ENCODE results near the gene FGF14.

Gene FGF14

DNA sequence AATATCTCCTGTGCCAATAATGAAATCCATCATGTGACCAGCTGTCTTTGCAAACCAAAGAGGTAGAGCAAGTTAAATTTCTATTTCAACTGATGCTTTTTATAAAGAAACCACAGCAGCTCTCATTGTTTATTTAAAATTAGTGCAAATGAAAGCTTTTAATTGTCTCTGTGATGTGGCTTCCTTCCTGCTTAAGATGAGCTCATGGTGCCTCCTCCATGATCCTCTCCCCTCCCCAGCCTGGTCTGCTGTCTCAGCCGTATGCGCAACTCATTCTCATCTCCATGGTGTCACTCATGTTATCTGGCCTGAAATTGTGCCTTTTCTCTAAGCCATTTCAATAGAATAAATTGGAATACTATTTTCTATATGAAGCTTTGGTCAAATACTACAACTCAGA lies 270.6 kb downstream of the FGF14 start:
- no peak overlapping the region for H2AFZ ChIP-seq (ENCODE audit: low read depth, low read length)
- TF ChIP-seq EZH2phosphoT487 (IDR thresholded peaks at IDR 0.05; ENCODE audit: low read depth): no peak
- TF ChIP-seq, protein P1, sequence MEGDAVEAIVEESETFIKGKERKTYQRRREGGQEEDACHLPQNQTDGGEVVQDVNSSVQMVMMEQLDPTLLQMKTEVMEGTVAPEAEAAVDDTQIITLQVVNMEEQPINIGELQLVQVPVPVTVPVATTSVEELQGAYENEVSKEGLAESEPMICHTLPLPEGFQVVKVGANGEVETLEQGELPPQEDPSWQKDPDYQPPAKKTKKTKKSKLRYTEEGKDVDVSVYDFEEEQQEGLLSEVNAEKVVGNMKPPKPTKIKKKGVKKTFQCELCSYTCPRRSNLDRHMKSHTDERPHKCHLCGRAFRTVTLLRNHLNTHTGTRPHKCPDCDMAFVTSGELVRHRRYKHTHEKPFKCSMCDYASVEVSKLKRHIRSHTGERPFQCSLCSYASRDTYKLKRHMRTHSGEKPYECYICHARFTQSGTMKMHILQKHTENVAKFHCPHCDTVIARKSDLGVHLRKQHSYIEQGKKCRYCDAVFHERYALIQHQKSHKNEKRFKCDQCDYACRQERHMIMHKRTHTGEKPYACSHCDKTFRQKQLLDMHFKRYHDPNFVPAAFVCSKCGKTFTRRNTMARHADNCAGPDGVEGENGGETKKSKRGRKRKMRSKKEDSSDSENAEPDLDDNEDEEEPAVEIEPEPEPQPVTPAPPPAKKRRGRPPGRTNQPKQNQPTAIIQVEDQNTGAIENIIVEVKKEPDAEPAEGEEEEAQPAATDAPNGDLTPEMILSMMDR (IDR thresholded peaks at IDR 0.05; ENCODE audit: low read depth, low read length): no peak

DNA sequence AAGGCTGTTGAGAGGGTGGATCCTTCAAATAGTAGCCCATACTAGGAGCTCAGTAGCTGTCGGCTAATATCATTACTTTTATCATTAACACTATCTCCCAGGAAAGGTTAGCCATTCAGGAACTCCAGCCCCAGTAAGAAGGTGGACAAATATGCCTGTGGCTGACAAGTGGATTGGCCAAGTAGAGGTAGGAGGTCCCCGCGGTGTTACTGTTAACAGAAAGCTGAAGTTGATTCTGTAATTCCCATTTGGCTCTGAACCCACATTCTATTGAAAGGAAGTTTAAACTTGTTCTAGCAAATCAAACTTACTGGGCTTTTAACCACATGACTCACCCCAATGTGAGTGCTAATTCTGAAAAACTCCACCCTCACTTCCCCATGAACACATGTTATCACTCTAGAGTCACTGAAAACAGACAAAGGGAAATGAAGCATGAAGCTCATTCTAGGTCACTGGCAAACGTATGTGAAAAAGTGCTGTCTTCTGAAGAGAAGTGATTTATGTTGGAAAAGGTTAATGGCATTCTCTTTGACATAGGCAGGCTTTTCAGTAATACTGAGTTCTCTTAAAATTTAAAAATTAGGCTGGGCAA lies 273.5 kb downstream of the FGF14 start:
- H2AFZ ChIP-seq (ENCODE audit: low read depth, low read length): peak overlapping the region; percentile 38
- H3K27ac ChIP-seq (ENCODE audit: low read length): no peak overlapping the region

More for the DNA sequence above, 270.6 kb downstream of the FGF14 start:
- Histone ChIP-seq H4K20me1 (ENCODE audit: insufficient read depth, low read length) (no peaks in the 10 kb centered on the region), H3K4me1 (ENCODE audit: low read length) (peaks cover 16% of the 10 kb centered on the region), H3K79me2 (ENCODE audit: low read length) (no peaks in the 10 kb centered on the region), H3K27me3 (ENCODE audit: low read depth, low read length) (peaks cover 3% of the 10 kb centered on the region; the same call in 1 of the 2 replicates), H3K9ac (ENCODE audit: low read length) (no peak overlapping the region), H3K27ac (ENCODE audit: low read length) (no peak overlapping the region), H3K4me2 (ENCODE audit: low read length) (no peak overlapping the region), H3K4me3 (ENCODE audit: low read length) (no peak overlapping the region), H3K9me3 (ENCODE audit: insufficient read depth, low read length) (no peaks in the 10 kb centered on the region), H3K36me3 (replicated peaks; ENCODE audit: low read depth, low read length) (no peaks in the 10 kb centered on the region)

DNA sequence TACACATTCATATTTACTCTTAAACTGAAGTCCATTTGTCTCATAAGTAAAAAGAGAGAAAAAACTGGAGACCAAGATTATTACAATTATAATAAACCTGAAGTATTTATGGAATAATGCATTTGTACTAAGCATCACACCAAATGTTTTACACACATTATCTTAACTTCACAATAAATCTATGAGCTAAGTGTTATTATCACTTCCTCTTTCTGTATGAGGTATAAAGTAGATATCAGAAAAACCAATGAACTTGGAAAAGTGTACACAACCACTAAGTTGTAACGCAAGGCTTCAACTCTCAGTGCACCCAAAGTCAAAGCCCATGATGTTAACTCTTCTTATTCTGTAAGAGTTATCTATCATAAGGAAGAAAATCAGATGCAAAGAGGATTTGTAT lies 274.7 kb downstream of the FGF14 start:
- Histone ChIP-seq H3K4me1 (ENCODE audit: low read length) (peaks cover 16% of the 10 kb centered on the region), H3K9me3 (ENCODE audit: insufficient read depth, low read length) (no peaks in the 10 kb centered on the region), H3K27ac (ENCODE audit: low read length) (no peak overlapping the region), H4K20me1 (ENCODE audit: insufficient read depth, low read length) (no peaks in the 10 kb centered on the region), H2AFZ (ENCODE audit: low read depth, low read length) (no peak overlapping the region), H3K36me3 (replicated peaks; ENCODE audit: low read depth, low read length) (no peaks in the 10 kb centered on the region), H3K4me2 (ENCODE audit: low read length) (no peak overlapping the region), H3K9ac (ENCODE audit: low read length) (no peak overlapping the region), H3K79me2 (ENCODE audit: low read length) (no peaks in the 10 kb centered on the region), H3K4me3 (ENCODE audit: low read length) (no peak overlapping the region), H3K27me3 (ENCODE audit: low read depth, low read length) (no peaks in the 10 kb centered on the region)
- TF ChIP-seq, protein P1 (IDR thresholded peaks at IDR 0.05; ENCODE audit: low read depth, low read length): no peak
- no peak for TF ChIP-seq EZH2phosphoT487 (IDR thresholded peaks at IDR 0.05; ENCODE audit: low read depth)

More for the DNA sequence above, 273.5 kb downstream of the FGF14 start:
- Histone ChIP-seq H3K4me2 (ENCODE audit: low read length) (peak overlapping the region; percentile 9; the same call in 1 of the 2 replicates), H3K79me2 (ENCODE audit: low read length) (no peaks in the 10 kb centered on the region), H3K9me3 (ENCODE audit: insufficient read depth, low read length) (no peaks in the 10 kb centered on the region), H4K20me1 (ENCODE audit: insufficient read depth, low read length) (no peaks in the 10 kb centered on the region), H3K36me3 (replicated peaks; ENCODE audit: low read depth, low read length) (no peaks in the 10 kb centered on the region), H3K4me3 (ENCODE audit: low read length) (no peak overlapping the region), H3K4me1 (ENCODE audit: low read length) (peaks cover 16% of the 10 kb centered on the region), H3K9ac (ENCODE audit: low read length) (no peak overlapping the region), H3K27me3 (ENCODE audit: low read depth, low read length) (0 out of 2 replicates have a peak, but pooled peaks cover 3% of the 10 kb centered on the region)
- no peak for TF ChIP-seq EZH2phosphoT487 (IDR thresholded peaks at IDR 0.05; ENCODE audit: low read depth)
- TF ChIP-seq, protein P1 (IDR thresholded peaks at IDR 0.05; ENCODE audit: low read depth, low read length): no peak

DNA sequence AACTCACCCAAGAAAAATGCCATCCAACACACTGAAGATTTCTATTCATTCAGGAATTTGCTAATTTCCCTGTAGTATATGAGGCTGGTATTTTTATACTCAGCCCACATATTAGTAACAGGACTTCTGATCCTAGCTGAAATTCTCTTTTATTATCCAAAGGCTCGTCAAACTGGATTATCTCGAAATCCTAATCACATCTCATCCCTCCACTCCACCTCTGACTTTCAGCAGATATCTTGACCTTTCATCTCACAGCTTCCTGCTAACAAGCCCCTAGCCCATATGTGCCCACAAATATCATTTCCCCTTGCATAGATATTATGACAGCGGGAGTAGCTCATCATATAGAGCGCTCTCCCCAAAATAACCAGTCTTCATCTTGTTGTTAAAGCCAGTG lies 279.7 kb downstream of the FGF14 start:
- H3K9ac ChIP-seq (ENCODE audit: low read length): no peak overlapping the region
- no peak overlapping the region for H3K27ac ChIP-seq (ENCODE audit: low read length)
- TF ChIP-seq, protein P1 (IDR thresholded peaks at IDR 0.05; ENCODE audit: low read depth, low read length): no peak
- TF ChIP-seq EZH2phosphoT487 (IDR thresholded peaks at IDR 0.05; ENCODE audit: low read depth): no peak
- H3K4me3 ChIP-seq (ENCODE audit: low read length): no peak overlapping the region
- no peak overlapping the region for H3K4me2 ChIP-seq (ENCODE audit: low read length)
- no peaks in the 10 kb centered on the region for H4K20me1 ChIP-seq (ENCODE audit: insufficient read depth, low read length)
- H3K36me3 ChIP-seq (replicated peaks; ENCODE audit: low read depth, low read length): no peaks in the 10 kb centered on the region
- H3K79me2 ChIP-seq (ENCODE audit: low read length): no peaks in the 10 kb centered on the region
- no peaks in the 10 kb centered on the region for H3K27me3 ChIP-seq (ENCODE audit: low read depth, low read length)
- no peaks in the 10 kb centered on the region for H3K9me3 ChIP-seq (ENCODE audit: insufficient read depth, low read length)
- H3K4me1 ChIP-seq (ENCODE audit: low read length): peaks cover 1% of the 10 kb centered on the region; the same call in 1 of the 2 replicates
- no peak overlapping the region for H2AFZ ChIP-seq (ENCODE audit: low read depth, low read length)
